Measurements from ENCODE around the gene MAL.

The MAL gene

DNA sequence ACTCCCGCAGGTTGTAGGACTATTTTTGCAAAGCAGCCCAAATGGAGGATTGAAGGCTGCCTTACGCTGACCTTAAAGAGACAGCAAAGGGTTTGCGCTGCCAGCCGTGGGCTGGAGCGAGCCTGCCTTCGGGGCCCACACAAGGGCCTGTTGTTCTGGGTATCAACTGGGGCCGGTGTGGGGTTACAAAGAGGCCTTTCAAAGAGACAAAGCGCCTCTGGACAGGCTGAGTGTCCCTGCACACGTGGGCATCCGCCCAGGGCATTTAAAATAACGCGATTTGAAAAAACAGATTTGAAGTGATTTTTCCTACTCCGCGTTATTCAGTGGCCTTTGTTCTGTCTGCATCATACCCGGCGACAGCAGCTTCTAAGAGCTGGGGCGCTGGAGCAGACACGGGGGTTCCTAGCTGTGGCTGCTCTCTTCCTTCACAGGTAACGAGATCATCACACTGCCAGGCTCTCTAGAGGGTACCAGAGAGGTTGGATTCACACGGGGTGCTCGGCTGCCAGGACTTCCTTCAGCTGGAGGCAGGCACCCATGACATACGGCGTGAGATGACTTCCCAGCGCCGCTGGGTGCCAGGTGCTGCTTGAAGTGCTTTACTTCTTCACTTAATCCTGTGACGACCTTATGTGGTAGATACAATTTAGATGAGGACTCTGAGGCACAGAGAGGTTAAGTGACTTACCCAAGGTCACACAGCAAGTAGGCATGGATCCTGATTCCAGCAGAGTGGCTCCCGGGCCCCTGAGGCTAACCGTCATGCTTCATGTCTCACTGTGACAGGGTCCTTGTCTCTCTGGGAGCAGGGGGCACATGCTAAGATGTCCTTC is 32.2 kb downstream of the MAL start:
- DNase-seq (ENCODE audit: extremely low spot score), result no peak
- TF ChIP-seq, protein P1, sequence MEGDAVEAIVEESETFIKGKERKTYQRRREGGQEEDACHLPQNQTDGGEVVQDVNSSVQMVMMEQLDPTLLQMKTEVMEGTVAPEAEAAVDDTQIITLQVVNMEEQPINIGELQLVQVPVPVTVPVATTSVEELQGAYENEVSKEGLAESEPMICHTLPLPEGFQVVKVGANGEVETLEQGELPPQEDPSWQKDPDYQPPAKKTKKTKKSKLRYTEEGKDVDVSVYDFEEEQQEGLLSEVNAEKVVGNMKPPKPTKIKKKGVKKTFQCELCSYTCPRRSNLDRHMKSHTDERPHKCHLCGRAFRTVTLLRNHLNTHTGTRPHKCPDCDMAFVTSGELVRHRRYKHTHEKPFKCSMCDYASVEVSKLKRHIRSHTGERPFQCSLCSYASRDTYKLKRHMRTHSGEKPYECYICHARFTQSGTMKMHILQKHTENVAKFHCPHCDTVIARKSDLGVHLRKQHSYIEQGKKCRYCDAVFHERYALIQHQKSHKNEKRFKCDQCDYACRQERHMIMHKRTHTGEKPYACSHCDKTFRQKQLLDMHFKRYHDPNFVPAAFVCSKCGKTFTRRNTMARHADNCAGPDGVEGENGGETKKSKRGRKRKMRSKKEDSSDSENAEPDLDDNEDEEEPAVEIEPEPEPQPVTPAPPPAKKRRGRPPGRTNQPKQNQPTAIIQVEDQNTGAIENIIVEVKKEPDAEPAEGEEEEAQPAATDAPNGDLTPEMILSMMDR (IDR thresholded peaks at IDR 0.05; ENCODE audit: control extremely low read depth, extremely low read depth, low read depth, missing control alignments), result no peak
- ChIA-PET POLR2A (no interaction called here), CTCF (interaction anchor here (1.4 to 9.4 kb wide), 4 partner anchors 20 to 57 kb away, joined by 3 to 141 read pairs (median 46); partner anchors contain the start of gene MAL)

DNA sequence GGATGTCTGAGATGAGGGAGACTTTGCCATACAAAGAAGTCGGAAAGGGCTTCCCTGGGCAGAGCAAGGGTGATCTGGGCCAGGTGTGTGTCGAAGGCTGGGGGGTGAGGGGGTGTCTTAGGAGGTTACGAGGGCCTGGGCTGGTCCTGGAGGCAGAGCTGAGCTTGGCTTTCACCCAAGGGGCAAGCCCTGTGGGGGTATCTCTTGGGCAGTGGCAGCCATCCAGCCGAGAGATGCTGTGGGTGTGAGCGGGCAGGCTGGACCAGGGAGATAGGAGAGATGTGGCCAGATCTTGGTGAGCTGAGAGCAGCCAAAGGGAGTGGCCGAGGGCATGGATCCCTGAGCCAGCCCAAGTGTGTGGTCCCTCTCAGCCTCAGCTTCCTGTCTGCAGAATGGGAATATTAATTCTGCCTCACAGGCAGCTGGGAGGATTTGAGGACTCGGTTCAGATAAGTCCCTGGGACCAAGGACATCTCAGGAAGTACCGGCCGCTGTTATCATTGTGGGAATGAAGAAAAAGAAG is 33.0 kb downstream of the MAL start:
- ChIA-PET CTCF (interaction anchor here (1.4 to 9.4 kb wide), 4 partner anchors 19 to 56 kb away, joined by 3 to 141 read pairs (median 46); partner anchors contain the start of gene MAL), POLR2A (no interaction called here)
- DNase-seq (ENCODE audit: extremely low spot score), result no peak

DNA sequence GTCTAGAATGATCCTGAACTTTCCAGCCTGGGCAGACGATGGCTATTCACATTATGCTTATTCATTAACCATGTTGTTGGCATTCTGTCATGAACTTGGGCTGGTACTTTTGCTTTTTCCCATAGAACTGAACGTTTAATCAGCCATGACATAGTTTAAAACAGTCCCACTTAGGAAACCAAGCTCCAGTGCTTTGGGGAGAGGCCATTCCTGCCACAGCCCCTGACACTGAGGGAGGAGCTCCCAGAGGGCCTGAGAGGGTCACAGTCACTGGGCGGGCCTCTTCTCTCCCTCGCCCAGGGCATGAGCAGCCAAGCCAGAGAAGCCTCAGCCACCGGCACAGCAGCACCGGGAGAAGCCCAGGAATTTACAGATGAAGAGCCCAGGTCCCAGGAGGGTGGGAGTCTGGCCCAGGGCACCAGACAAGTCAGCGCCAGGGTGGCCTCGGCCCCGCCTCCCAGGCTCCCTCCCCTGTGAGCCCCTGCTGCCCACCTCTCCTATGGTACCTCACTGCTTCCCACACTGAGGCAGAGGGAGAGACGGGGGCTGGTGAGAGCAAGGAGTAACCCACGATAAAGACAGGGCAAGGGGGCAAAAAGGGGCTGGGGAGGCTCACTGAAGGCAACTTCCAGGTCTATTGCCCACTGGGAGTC is 33.6 kb downstream of the MAL start:
- CTCF ChIA-PET, result interaction anchor here (1.4 to 9.4 kb wide), 4 partner anchors 18 to 56 kb away, joined by 3 to 141 read pairs (median 46); partner anchors contain the start of gene MAL
- TF ChIP-seq, protein P1 (IDR thresholded peaks at IDR 0.05; ENCODE audit: control extremely low read depth, extremely low read depth, low read depth, missing control alignments), result no peak
- POLR2A ChIA-PET, result no interaction called here
- DNase-seq (ENCODE audit: extremely low spot score), result no peak

More for the DNA sequence above, 33.0 kb downstream of the MAL start:
- TF ChIP-seq, protein P1 (IDR thresholded peaks at IDR 0.05; ENCODE audit: control extremely low read depth, extremely low read depth, low read depth, missing control alignments), result no peak

DNA sequence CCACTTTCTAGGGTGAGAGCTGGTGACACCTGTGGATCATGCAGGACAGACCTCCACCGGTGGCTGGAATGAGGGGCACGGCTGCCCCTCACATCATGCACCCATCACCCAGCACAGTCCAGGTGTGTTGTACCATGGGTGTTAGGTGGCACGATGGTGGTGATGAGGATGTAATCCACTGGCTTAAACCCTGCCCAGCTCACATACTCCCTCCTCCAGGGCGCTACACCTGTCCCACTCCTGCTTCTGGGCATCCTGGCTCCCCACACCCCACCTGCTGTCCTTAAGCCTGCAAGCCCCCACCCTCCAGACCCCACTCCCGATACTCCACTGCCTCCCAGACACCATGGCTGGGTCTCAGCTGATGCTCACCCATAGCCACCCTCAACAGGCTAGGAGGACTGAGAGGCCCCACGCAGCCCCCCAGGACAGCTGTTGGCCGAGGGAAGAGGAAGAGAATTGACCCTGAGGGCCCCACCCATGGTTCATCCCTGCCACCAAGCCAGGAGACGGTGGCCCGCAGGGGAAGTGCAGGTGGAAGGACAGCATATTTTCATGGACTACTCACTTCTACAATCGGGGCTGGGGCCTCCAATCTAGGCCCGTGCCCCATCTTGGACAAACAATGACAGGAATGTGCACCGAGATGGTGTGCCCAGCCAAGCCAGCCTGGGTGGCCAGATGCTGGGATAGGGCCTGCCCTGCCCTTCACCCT is 34.3 kb downstream of the MAL start:
- ChIA-PET POLR2A (no interaction called here), CTCF (interaction anchor here (1.6 to 8.0 kb wide), 2 partner anchors 18 to 44 kb away, joined by 4 to 88 read pairs; no protein-coding TSS in a partner anchor)
- DNase-seq (ENCODE audit: extremely low spot score), result no peak
- TF ChIP-seq, protein P1 (IDR thresholded peaks at IDR 0.05; ENCODE audit: control extremely low read depth, extremely low read depth, low read depth, missing control alignments), result no peak

DNA sequence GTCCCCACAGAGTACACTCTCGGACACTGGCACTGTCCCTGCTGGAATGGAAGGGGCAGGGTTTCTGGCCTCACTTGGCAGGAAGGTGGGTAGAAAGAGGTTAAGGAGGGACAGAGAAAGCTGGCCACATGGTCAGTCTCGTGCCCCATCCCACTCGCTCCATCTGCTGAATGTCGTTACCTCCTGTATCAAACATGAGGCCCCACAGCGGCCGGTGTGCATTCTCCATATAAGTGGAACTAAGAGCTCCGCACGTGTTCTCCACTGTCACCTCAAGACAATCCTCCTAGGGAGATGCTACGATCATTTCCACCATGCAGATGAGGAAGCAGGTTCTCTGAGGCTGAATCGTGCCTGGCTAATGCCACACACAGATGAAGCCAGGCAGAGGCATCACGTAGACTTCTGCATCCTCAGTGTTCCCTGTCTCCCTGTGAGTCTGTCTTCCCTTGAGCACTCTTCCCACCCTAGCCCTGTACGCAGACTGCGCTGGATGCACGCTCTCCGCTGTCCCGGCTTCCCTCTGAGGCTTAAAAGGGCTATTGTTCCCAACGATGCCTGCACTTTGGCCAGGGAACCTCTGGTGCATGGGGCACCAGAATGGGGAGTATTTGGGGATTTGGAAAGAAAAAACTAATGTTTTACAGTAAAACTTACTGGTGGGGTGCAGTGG is 35.1 kb downstream of the MAL start:
- TF ChIP-seq, protein P1 (IDR thresholded peaks at IDR 0.05; ENCODE audit: control extremely low read depth, extremely low read depth, low read depth, missing control alignments), result no peak
- CTCF ChIA-PET, result interaction anchor here (6.7 to 8.0 kb wide), 2 partner anchors 8 to 17 kb away, joined by 57 to 88 read pairs; no protein-coding TSS in a partner anchor
- DNase-seq (ENCODE audit: extremely low spot score), result no peak
- POLR2A ChIA-PET, result no interaction called here

Measured in GM10248 (cell line).